ENCODE results near the gene SYNPR. TPM values are rescaled to one million over a fixed set of nuclear protein-coding genes. Genes with fewer than 3 reads are reported as not detected.

The SYNPR gene
- total RNA-seq, 2 experiments from 2014 or later: not detected

DNA sequence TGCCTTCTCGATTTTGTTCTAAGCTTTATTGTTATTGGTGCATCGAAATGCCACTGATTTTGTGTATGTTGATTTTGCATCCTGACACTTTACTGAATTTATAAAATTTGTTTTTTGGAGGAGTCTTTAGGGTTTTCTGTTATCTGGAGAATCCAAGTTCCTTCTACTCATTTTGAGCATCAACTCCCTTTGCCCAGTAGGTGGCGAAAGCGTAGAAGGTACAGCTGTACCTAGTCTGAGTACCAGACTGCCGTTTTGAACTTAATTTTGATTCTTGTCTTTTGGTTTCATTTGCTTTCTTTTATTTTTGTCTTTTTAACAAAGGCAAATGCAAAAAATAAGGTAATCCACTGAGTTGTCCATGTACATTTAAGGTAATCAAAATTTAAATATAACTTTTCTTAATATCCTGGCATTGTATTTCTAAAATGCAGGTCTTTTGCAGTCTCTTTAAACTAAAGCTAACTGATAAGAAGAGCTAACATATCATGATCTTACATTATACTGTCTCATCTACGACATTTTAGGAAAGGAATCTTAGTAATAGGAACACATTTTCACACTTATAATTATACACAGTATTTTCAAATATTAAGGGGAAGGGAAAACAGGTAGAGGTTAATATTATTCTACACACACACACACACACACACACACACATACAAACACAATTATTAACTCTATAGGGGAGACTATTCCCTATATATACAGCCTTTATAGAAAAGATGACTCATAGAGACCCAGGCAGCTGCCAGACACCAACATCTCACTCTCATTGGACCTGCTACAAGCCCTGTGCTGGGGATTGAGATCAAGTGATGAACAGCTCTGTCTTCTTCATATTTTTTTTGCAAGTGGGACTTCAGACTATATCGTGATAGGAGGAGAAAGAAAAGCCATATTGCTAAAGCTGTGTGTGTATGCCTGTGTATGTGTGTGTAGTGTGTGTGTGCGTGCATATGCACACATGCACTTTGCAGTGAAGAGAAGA, 71.8 kb downstream of the SYNPR start:
- H3K27ac ChIP-seq (ENCODE audit: low read depth in 1 of 2, low read length in 2 of 2): no peak overlapping the region
- TF ChIP-seq, protein P1, sequence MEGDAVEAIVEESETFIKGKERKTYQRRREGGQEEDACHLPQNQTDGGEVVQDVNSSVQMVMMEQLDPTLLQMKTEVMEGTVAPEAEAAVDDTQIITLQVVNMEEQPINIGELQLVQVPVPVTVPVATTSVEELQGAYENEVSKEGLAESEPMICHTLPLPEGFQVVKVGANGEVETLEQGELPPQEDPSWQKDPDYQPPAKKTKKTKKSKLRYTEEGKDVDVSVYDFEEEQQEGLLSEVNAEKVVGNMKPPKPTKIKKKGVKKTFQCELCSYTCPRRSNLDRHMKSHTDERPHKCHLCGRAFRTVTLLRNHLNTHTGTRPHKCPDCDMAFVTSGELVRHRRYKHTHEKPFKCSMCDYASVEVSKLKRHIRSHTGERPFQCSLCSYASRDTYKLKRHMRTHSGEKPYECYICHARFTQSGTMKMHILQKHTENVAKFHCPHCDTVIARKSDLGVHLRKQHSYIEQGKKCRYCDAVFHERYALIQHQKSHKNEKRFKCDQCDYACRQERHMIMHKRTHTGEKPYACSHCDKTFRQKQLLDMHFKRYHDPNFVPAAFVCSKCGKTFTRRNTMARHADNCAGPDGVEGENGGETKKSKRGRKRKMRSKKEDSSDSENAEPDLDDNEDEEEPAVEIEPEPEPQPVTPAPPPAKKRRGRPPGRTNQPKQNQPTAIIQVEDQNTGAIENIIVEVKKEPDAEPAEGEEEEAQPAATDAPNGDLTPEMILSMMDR (IDR thresholded peaks at IDR 0.05): peak; percentile 24
- Mint-ChIP-seq H3K9me3 (no peaks in the 10 kb centered on the region), H3K27me3 (peaks cover 31% of the 10 kb centered on the region), H3K36me3 (ENCODE audit: low read depth) (no peaks in the 10 kb centered on the region), H3K4me3 (no peak overlapping the region), H3K4me1 (ENCODE audit: low read depth) (no peaks in the 10 kb centered on the region), H3K27ac (no peak overlapping the region)
- CTCF ChIA-PET: no interaction called here
- peak in 4 of 14 experiments; percentile 5 to 41 (median 30) for DNase-seq
- H3K9me3 ChIP-seq (ENCODE audit: control insufficient read depth in 1 of 2, insufficient read depth in 1 of 2, low read length in 2 of 2): no peaks in the 10 kb centered on the region
- peak; percentile 37 for ATAC-seq (ENCODE audit: poor library complexity)
- no peak overlapping the region for H3K4me3 ChIP-seq (ENCODE audit: low read length)
- no peaks in the 10 kb centered on the region for H3K4me1 ChIP-seq (ENCODE audit: insufficient read depth, low read length)
- H3K27me3 ChIP-seq (ENCODE audit: control insufficient read depth in 1 of 2, insufficient read depth in 2 of 2, low read length in 2 of 2): peaks cover 0 to 4% of the 10 kb centered on the region in 2 experiments
- no peaks in the 10 kb centered on the region for H3K36me3 ChIP-seq (ENCODE audit: insufficient read depth, low read length)
- POLR2A ChIA-PET: no interaction called here
- intact Hi-C loops (cut with DNase I, micrococcal nuclease): loop anchor here in 1 of 2 experiments (2.0 kb wide), 1 partner anchor 469 kb away; the partner anchor contains the start of gene C3orf49

GRCh38 chr3:63351159-63352007, 73.3 kb downstream of the SYNPR start:
- H3K9me3 ChIP-seq (ENCODE audit: control insufficient read depth in 1 of 2, insufficient read depth in 1 of 2, low read length in 2 of 2): no peaks in the 10 kb centered on the region
- peaks cover 36% of the 10 kb centered on the region for H3K27me3 Mint-ChIP-seq
- H3K36me3 Mint-ChIP-seq (ENCODE audit: low read depth): no peaks in the 10 kb centered on the region
- peaks cover 0 to 4% of the 10 kb centered on the region in 2 experiments for H3K27me3 ChIP-seq (ENCODE audit: control insufficient read depth in 1 of 2, insufficient read depth in 2 of 2, low read length in 2 of 2)
- intact Hi-C loops (cut with DNase I, micrococcal nuclease): loop anchor here in 1 of 2 experiments (2.0 kb wide), 1 partner anchor 467 kb away; the partner anchor contains the start of gene C3orf49
- no peak for ATAC-seq (ENCODE audit: poor library complexity)
- DNase-seq: peak in 3 of 14 experiments; percentile 14 to 29 (median 25)
- no peaks in the 10 kb centered on the region for H3K9me3 Mint-ChIP-seq
- H3K36me3 ChIP-seq (ENCODE audit: insufficient read depth, low read length): no peaks in the 10 kb centered on the region
- H3K4me1 ChIP-seq (ENCODE audit: insufficient read depth, low read length): no peaks in the 10 kb centered on the region
- CTCF ChIA-PET: interaction anchor here (0.7 to 1.1 kb wide), 2 partner anchors 8 to 9 kb away, joined by 3 read pairs; no protein-coding TSS in a partner anchor
- no peaks in the 10 kb centered on the region for H3K4me1 Mint-ChIP-seq (ENCODE audit: low read depth)
- POLR2A ChIA-PET: no interaction called here
- H3K4me3 Mint-ChIP-seq: no peak overlapping the region
- TF ChIP-seq, protein P1 (IDR thresholded peaks at IDR 0.05): peak; percentile 65
- H3K27ac Mint-ChIP-seq: no peak overlapping the region
- H3K27ac ChIP-seq (ENCODE audit: low read depth in 1 of 2, low read length in 2 of 2): no peak overlapping the region
- H3K4me3 ChIP-seq (ENCODE audit: low read length): no peak overlapping the region

GRCh38 chr3:63352008-63352279, 73.8 kb downstream of the SYNPR start:
- intact Hi-C loops (cut with DNase I, micrococcal nuclease): no loop called here
- Histone ChIP-seq H3K27me3 (ENCODE audit: control insufficient read depth in 1 of 2, insufficient read depth in 2 of 2, low read length in 2 of 2) (peaks cover 0 to 4% of the 10 kb centered on the region in 2 experiments), H3K36me3 (ENCODE audit: insufficient read depth, low read length) (no peaks in the 10 kb centered on the region), H3K27ac (ENCODE audit: low read depth in 1 of 2, low read length in 2 of 2) (no peak overlapping the region), H3K4me1 (ENCODE audit: insufficient read depth, low read length) (no peaks in the 10 kb centered on the region), H3K9me3 (ENCODE audit: control insufficient read depth in 1 of 2, insufficient read depth in 1 of 2, low read length in 2 of 2) (no peaks in the 10 kb centered on the region), H3K4me3 (ENCODE audit: low read length) (no peak overlapping the region)
- H3K27ac Mint-ChIP-seq: no peak overlapping the region
- no peaks in the 10 kb centered on the region for H3K9me3 Mint-ChIP-seq
- ChIA-PET CTCF (interaction anchor here (0.6 to 1.1 kb wide), 2 partner anchors 9 to 1122 kb away, joined by 3 to 4 read pairs; no protein-coding TSS in a partner anchor), POLR2A (no interaction called here)
- TF ChIP-seq, protein P1 (IDR thresholded peaks at IDR 0.05): no peak
- ATAC-seq (ENCODE audit: poor library complexity) (no peak), DNase-seq (no peak)
- no peaks in the 10 kb centered on the region for H3K36me3 Mint-ChIP-seq (ENCODE audit: low read depth)
- H3K4me3 Mint-ChIP-seq: no peak overlapping the region
- H3K4me1 Mint-ChIP-seq (ENCODE audit: low read depth): no peaks in the 10 kb centered on the region
- peaks cover 36% of the 10 kb centered on the region for H3K27me3 Mint-ChIP-seq
